ENCODE measurements around the gene MAPK8IP1.
A peak's percentile ranks its signal among the peaks of the same experiment; 100 is the strongest.
"Not testable (repeated sequence)": the region's sequence is repeated elsewhere in the genome, so short reads cannot be mapped to it uniquely, and the experiment has no call there.

MAPK8IP1 gene

DNA sequence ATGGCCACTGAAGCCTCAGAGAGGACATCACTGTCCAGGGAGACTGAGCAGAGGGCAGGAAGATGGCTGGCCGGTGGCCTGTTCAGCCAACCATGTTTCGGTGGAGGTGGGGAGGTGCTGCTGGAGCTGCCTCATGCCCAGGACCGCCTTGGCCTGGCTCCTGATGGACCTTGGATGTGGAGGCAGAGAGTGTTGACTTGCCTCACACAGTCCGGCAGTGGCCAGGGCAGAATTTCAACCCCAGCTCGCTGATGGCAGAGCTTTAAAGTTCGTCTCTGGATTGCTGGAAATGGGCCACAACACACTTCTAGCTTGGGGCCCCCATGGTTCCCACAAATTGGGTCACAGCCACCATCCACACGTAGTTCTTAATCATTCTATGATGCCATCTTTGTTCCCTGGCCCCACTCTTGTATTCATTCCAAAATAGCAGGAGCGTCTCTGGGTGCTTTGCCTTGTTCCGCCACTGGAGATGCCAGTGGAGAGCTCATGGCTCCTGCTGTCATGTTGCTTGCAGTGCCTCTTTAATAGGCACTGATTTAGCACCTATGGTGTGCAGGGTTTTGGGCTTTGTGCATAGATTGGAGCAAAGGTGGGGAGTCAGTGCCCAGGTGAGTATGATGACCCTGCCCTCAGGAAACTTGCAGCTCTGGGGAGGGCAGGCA, 5.6 kb downstream of the MAPK8IP1 start:
- peak in 1 of 14 donors; percentile 15 for DNase-seq

DNA sequence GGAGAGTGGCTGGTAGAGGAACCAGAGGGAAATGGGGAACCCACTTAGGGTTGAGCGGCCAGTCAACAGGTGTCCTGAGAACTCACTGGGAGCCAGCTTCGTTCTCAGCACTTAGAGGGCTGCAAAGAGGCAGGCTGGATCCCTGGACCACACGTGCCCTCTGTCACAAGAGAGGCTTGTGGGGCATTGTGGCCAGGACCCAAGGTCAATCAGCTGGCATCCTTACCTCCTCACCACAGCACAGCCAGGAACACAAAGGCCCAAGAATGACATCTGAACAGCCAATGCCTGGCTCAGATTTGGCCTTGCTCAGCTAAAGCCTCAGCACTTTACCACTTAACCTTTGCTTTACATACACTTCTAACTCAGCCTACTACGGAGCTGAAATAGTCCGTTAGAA, 7.4 kb downstream of the MAPK8IP1 start:
- no peak for DNase-seq

DNA sequence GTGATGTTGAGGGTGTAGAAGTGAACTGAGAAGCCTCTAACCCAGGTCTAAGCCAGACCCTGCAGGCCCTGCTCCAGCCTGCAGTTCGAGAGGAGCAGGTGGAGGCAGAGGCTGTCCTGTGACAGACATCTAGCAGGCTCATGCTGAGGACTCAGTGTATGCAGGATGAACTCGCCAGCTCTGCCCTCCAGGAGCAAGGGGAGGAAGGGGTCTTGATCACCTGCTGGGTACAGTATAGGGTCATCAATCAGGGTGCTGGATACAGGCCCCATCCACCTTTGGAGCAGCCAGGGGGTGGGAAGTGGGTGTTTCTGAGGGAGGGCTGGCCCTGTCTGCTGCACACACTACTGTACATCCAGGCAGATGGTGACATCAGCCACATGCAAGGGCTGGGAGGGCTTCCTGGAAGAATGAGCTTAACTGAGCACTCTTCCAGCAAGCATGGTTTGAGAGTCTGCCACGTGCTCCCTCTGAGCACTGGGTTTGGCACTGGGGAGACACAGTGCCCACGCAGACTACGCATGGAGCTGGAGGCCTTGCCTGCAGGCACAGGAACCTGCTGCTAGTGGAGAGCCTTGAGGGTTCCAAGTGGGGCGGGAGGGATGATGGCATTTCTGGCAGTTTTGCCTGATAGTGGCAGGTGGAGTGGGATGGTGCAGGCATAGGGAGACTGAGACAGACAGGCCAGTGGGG, 9.2 kb downstream of the MAPK8IP1 start:
- DNase-seq: peak in 1 of 14 donors; percentile 26

DNA sequence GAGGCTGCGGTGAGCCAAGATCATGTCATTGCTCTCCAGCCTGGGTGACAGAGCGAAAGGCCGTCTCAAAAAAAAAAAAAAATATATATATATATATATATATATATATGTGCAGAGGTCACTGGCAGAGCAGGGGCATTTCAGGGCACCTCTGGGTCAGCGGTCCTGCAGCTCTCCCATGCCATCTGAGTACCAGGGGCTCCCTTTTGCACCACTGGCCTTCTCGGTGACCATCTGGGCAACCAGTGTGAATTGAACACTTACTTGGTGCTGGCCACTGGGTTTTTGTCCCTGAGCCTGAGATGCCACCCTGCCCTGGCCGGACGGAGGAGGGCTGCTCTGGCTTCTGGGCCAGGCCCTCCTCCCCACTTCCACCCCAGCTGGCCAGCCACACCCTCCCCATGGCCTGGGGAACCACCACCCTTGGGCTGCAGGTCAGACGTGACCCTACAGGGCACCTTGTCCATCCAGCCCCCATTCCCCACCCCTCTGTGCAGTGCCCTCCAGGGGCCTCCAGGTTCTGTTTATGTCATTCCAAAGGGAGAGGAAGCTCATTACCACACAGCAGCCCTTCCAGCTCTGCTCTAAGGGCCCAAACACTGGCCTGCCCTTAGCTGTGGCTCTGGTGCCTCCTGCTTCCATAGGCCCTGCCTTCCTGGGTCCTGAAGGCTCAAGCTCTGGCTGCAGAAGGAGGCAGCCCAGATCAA, 10.3 kb downstream of the MAPK8IP1 start:
- no peak for DNase-seq

- DNase-seq: peak in 4 of 14 donors; percentile 15 to 40 (median 36)
Observed at GRCh38 chr11:45896422-45896984, 11.1 kb downstream of the MAPK8IP1 start.

DNA sequence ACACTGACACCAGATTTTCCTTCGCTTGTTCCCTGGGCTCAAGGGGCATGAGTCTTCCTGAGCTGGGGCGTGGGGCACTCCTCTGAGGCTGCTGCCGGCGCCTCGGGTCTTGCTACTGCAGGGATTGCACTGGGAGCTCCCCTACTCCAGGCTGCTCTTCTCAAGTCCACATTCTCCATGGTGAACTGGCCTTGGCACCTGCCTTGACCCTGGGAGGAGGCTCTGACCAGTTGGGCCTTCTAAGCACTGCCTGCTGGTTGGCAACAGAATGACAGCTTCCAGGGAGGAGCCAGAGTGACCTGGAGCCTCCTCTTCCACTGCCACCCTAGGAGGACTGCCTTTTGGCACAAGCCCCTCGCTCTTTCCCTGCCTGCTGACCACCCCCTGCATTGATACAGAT, 12.1 kb downstream of the MAPK8IP1 start:
- DNase-seq: peak in 1 of 14 donors; percentile 23

- peak in 1 of 14 donors; percentile 48 for DNase-seq
Observed at GRCh38 chr11:45899086-45899447, 13.6 kb downstream of the MAPK8IP1 start.

- DNase-seq: peak in 13 of 14 donors; percentile 78 to 94 (median 84)
Observed at GRCh38 chr11:45899448-45900174, 14.2 kb downstream of the MAPK8IP1 start.

GRCh38 chr11:45900175-45900800, 14.8 kb downstream of the MAPK8IP1 start:
- DNase-seq: not testable (repeated sequence)

DNA sequence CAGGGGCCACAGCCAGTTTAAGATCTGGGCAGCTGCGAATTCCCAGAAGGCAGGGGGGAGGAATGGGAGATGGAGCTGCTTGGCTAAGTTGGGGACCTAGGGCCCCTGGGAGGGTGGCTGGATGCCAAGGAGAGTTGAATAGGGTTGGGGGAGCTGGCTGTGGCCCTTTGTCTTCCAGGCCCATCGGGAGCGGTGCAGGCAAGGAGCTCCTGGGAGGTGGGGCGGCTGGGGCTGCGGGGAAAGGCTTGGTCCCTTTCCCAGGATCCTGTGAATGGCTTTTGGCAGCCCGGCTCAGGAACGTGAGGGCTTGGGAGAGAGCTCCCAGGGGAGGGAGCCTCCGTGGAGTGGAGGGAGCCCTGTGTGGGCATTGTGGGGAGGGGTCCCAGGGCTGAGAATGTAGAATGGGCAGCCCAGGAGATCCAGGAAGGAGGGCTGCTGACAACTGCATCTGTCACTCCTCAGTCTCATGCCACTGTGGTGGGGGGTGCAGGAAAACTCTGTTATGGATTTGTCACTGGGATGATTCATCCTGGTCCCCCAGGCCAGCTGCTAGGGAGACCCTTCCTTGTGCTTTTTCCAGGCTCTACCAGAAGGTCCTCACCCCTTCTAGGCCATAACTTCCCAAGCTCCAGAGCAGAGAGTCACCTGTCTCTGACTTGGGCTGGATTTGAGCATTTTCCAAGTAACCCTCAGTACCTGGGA, 15.6 kb downstream of the MAPK8IP1 start:
- peak in 12 of 14 donors; percentile 44 to 86 (median 64) for DNase-seq

- peak in 13 of 14 donors; percentile 36 to 90 (median 69) for DNase-seq
Observed at GRCh38 chr11:45901626-45902025, 16.2 kb downstream of the MAPK8IP1 start.

GRCh38 chr11:45902452-45903380, 17.3 kb downstream of the MAPK8IP1 start:
- peak in 1 of 14 donors; percentile 46 for DNase-seq

DNA sequence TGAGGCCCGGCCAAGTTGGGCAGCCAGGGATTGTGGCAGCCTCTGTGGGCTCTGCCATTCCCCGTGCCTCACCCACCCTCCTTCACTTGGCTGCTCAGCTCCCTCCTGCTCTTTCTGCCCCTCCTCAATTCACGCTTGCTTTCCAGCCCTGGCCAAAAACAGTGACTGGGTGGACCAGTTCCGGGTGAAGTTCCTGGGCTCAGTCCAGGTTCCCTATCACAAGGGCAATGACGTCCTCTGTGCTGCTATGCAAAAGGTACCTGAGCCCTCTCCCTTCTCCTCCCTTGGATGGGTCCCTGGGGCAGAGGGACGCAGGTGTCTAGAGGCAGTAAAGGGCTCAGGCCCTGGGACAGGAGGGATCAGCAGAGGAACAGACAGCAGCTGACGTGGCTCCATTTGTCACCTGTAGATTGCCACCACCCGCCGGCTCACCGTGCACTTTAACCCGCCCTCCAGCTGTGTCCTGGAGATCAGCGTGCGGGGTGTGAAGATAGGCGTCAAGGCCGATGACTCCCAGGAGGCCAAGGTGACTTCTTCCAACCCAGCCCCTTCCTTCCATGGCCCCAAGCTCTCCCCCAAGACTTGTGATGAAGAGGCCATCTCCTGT, 19.0 kb downstream of the MAPK8IP1 start:
- no peak for DNase-seq

DNA sequence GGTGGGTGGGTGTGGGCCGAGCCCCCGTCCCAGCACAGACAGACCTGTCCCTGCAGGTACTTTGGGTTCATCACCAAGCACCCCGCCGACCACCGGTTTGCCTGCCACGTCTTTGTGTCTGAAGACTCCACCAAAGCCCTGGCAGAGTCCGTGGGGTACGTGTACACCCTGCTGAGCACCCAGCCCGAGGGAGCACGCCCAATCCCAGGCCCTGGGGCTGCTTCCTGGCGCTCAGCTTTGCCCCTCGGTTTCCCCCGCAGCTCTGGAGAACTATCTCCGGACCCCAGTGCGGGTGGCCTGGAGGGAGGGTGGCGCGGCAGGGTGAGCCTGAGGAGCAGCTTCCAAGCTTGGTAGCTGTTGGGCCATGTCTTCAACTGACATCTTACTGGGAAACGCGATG, 19.6 kb downstream of the MAPK8IP1 start:
- DNase-seq: no peak

- not testable (repeated sequence) for DNase-seq
Observed at GRCh38 chr11:45905576-45905975, 20.1 kb downstream of the MAPK8IP1 start.

GRCh38 chr11:45906096-45906682, 20.7 kb downstream of the MAPK8IP1 start:
- peak in 1 of 14 donors; percentile 43 for DNase-seq

GRCh38 chr11:45906965-45907611, 21.6 kb downstream of the MAPK8IP1 start, which contains the start of gene FREY1:
Gene FREY1 (minus strand): TSS chr11:45907271. CDS start chr11:45907245, 26 bp downstream.
- DNase-seq: peak in 4 of 14 donors; percentile 7 to 68 (median 28)

- DNase-seq: peak in 4 of 14 donors; percentile 34 to 78 (median 48)
Observed at GRCh38 chr11:45907911-45908370, 22.5 kb downstream of the MAPK8IP1 start.
